Subcutaneous adipose tissue (tissue), 4 donors: ENCODE results near the gene KRTAP12-2. TPM values are rescaled to one million over a fixed set of nuclear protein-coding genes. Genes with fewer than 3 reads are reported as not detected.
"Not testable (repeated sequence)": the region's sequence is repeated elsewhere in the genome, so short reads cannot be mapped to it uniquely, and the experiment has no call there.

Experiments
- total RNA-seq, 4 donors: library from RNA; depleted of rRNA; stranded (reverse); fragments of >200 nt; gene quantifications; one replicate each; pipeline ENCODE4 v1.1.0, GENCODE V29; 2016
- TF ChIP-seq, protein P1 (sequence below): fragments of 450-650 bp; IDR thresholded peaks from one replicate; pipeline ENCODE4 v1.5.1; 2016; ENCODE audit warnings: low read depth, mild to moderate bottlenecking, control low read depth, antibody characterized with exemption, moderate library complexity

KRTAP12-2 gene
- total RNA-seq, 4 donors from 2014 or later: not detected

DNA sequence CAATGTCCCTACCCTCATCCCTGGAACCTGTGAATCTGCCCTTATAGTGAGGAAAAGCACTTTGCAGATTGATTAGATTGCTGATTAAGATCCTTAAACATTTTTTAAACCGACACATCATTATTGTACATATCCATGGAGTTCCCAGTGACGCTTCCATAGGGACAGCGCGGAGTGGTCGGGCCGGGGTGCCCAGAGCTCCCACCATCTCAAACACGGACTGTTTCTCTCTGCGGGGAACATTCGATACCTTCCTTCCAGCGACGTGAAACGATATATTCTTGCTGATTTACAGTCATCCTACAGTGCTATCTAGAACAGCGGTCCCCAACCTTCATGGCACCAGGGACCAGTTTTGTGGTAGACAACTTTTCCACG lies 34.3 kb upstream of the KRTAP12-2 start:
- TF ChIP-seq, protein P1, sequence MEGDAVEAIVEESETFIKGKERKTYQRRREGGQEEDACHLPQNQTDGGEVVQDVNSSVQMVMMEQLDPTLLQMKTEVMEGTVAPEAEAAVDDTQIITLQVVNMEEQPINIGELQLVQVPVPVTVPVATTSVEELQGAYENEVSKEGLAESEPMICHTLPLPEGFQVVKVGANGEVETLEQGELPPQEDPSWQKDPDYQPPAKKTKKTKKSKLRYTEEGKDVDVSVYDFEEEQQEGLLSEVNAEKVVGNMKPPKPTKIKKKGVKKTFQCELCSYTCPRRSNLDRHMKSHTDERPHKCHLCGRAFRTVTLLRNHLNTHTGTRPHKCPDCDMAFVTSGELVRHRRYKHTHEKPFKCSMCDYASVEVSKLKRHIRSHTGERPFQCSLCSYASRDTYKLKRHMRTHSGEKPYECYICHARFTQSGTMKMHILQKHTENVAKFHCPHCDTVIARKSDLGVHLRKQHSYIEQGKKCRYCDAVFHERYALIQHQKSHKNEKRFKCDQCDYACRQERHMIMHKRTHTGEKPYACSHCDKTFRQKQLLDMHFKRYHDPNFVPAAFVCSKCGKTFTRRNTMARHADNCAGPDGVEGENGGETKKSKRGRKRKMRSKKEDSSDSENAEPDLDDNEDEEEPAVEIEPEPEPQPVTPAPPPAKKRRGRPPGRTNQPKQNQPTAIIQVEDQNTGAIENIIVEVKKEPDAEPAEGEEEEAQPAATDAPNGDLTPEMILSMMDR: no peak

DNA sequence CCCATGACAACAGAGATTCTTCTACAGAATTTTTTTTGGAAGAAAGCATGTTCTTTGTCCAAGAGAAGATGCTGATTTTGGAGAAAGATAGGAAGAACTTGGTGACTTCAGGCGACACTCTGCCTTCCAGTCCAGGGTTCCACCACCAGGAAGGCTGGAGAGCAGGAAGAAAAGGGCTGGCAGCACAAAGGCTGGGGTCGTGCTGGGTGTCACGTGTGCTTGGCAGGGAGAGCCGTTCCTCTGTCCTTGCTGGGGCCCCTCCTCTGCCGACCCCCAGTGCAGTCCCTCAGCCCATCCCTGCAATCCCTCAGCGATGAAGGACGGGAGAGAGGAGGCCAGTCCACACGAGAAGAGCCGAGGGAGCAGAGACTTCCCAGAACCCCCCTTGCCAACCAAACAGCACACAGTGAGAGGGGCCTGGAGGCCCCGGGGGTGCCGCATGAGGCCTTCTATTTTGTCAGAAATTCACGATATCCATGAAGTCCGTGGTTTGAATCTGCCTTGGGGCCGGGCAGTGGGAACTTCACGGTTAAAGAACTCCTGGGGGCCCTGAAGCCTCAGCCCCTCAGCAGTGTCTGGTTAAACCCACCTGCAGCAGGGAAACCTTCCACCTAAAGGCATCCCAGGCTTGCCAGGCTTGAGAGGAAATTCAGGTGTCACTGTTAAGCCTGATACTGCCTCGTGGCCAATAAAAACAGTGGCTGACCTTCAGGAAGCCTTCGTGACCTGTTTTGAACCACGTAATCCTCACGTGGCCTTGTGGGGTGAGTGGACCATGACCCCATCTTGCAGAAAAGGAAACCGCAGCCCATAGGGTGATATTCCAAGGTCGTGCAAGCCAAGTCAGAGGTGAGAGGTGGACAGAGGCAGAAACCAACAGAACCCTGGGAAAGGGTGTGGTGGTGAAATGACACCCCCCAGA lies 33.6 kb upstream of the KRTAP12-2 start:
- TF ChIP-seq, protein P1: no peak

DNA sequence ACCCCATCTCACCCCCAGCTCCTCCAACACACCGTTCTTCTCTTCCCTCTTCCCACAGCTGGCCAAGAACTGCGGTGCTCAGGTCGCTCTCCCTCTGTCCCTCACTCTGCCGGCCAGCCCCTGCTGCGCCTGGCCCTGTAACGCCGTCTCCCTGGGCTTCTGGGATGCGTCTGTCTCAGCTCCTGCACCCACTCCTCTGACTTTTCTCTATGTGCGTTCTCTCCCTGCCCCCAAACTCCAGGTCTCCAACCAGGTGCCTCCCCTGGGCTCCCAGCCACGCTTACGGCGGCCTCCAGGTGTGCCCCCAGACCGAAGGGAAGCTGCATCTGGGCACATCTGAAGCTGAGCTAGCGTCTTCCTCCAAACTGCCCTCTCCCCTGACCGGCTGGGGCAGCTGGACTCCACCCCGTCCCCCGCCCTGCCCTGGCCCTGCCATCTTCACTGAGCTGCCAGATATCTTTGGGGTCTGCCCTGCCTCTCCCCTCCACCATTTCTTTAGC lies 32.8 kb upstream of the KRTAP12-2 start:
- TF ChIP-seq, protein P1: no peak

- TF ChIP-seq, protein P1: no peak
These were observed 31.3 kb upstream of the KRTAP12-2 start for GRCh38 chr21:44697811-44698734.

DNA sequence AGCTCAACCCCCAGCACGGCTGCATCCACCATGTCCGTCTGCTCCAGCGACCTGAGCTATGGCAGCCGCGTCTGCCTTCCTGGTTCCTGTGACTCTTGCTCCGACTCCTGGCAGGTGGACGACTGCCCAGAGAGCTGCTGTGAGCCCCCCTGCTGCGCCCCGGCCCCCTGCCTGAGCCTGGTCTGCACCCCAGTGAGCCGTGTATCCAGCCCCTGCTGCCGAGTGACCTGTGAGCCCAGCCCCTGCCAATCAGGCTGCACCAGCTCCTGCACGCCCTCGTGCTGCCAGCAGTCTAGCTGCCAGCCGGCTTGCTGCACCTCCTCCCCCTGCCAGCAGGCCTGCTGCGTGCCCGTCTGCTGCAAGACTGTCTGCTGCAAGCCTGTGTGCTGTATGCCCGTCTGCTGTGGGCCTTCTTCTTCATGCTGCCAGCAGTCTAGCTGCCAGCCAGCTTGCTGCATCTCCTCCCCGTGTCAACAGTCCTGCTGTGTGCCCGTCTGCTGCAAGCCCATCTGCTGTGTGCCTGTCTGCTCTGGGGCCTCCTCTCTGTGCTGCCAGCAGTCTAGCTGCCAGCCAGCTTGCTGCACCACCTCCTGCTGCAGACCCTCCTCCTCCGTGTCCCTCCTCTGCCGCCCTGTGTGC lies 30.6 kb upstream of the KRTAP12-2 start, which contains the start of gene KRTAP10-12:
KRTAP10-12 (plus strand) TSS at position 1 of the 639 bp plus-strand sequence; CDS start at position 31, 30 bp downstream.
- TF ChIP-seq, protein P1: not testable (repeated sequence)

DNA sequence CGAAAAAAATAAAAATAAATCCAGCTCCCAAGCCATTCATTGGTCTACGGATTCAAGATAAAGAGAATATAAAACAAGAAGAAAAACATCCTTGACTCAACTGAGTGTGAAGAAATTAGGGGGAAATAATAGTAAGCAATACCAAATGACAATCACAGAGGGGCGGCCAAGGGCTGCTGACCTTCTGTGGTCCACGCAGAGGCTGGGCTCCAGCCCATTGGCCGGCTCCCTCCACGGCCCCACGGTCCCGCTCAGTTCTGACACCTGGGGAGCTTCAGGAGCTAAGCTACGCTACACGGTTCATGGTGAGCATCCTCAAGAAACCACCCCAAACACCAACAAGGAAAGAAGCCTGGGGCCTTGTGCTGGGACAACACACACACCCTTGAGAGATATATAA lies 29.8 kb upstream of the KRTAP12-2 start:
- TF ChIP-seq, protein P1: no peak
